MG63 (cell line): ENCODE measurements around the gene RCN2. TPM values are rescaled to one million over a fixed set of nuclear protein-coding genes. Genes with fewer than 3 reads are reported as not detected.
"Not testable (repeated sequence)": the region's sequence is repeated elsewhere in the genome, so short reads cannot be mapped to it uniquely, and the experiment has no call there.

Experiments
- DNase-seq: peaks from one replicate; pipeline ENCODE4 v3.0.0-alpha.2; 2020
- H3K27me3 ChIP-seq: fragments of 250-450 bp; sonication (Bioruptor Pico); 2 replicates; pipeline ENCODE4 v1.5.1; 2020; ENCODE audit warnings: mild to moderate bottlenecking, moderate library complexity
- H3K36me3 ChIP-seq: fragments of 250-450 bp; sonication (Bioruptor Pico); 2 replicates; pipeline ENCODE4 v1.5.1; 2020; ENCODE audit warnings: mild to moderate bottlenecking, moderate library complexity
- H3K4me3 ChIP-seq: fragments of 250-450 bp; sonication (Bioruptor Pico); 2 replicates; pipeline ENCODE4 v1.5.1; 2020; ENCODE audit warnings: mild to moderate bottlenecking, moderate library complexity
- H3K9me3 ChIP-seq: fragments of 250-450 bp; sonication (Bioruptor Pico); 2 replicates; pipeline ENCODE4 v1.5.1; 2020; ENCODE audit warnings: mild to moderate bottlenecking, moderate library complexity
- total RNA-seq: library from RNA; depleted of rRNA; stranded (reverse); fragments of >200 nt; shearing (Covaris generic); gene quantifications from 2 replicates; pipeline ENCODE4 v1.2.3, GENCODE V29; 2014; ENCODE audit warnings: low replicate concordance; rRNA removed

The RCN2 gene, protein sequence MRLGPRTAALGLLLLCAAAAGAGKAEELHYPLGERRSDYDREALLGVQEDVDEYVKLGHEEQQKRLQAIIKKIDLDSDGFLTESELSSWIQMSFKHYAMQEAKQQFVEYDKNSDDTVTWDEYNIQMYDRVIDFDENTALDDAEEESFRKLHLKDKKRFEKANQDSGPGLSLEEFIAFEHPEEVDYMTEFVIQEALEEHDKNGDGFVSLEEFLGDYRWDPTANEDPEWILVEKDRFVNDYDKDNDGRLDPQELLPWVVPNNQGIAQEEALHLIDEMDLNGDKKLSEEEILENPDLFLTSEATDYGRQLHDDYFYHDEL
- 141 and 212 TPM in 2 replicates for total RNA-seq

DNA sequence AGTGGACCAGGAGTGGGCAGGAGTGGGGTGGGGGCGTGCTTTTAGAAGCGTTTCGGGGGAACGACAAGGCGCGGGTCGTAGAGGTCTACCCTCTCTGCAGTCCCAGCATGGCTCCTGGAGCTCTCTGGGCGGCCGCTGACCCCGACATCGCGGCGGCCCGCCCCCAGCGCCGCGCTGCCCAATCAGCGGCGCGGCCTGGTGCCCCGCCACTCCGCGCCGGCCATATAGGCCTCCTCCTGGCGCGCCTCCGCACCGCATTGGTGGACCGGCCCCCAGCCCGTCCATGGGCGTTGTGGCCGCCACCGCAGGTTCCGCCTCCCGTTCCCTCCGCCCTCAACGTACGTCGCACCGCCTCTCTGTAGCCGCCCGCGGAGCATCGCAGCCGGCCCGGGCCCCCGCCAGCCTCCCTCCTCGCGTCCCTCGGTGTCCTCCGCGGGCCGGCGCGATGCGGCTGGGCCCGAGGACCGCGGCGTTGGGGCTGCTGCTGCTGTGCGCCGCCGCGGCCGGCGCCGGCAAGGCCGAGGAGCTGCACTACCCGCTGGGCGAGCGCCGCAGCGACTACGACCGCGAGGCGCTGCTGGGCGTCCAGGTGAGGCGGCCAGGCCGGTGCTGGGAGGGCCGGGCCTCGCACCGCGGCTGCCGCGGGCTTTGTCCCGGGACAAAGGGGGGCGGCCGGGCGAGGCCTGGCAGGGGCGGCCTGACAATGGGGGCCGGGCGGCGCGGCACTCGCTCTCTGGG, at the start of gene RCN2:
Gene RCN2 (plus strand): TSS at position 353 of the 738 bp plus-strand sequence. CDS start 93 bp downstream, at position 446.
- peaks cover 3% of the 10 kb centered on the region; the same call in 1 of the 2 replicates for H3K27me3 ChIP-seq
- peak within 1 kb of the TSS; percentile 68 for H3K4me3 ChIP-seq
- no peaks in the 10 kb centered on the region; the same call in 1 of the 2 replicates for H3K9me3 ChIP-seq
- H3K36me3 ChIP-seq: peaks cover 14% of the 10 kb centered on the region
- peak; percentile 97 for DNase-seq

DNA sequence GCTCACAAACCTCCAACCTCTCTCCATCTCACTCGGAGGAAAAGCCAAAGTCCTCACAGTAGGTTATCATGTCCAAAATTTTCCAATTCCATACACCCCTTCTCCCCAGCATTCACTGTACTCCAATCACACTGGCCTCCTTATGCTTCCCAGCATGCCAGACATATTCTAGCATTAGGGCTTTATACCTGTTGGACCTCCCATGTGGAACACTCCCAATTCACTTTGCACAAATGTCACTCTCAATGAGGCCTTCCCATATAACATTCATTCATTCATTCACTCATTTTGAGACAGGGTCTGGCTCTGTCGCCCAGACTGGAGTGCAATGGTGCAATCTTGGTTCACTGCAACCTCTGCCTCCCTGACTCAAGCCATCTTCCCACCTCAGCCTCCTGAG, 46.3 kb upstream of the RCN2 start:
- H3K36me3 ChIP-seq: no peaks in the 10 kb centered on the region
- DNase-seq: no peak
- no peak overlapping the region for H3K4me3 ChIP-seq
- no peaks in the 10 kb centered on the region for H3K27me3 ChIP-seq
- H3K9me3 ChIP-seq: no peaks in the 10 kb centered on the region

DNA sequence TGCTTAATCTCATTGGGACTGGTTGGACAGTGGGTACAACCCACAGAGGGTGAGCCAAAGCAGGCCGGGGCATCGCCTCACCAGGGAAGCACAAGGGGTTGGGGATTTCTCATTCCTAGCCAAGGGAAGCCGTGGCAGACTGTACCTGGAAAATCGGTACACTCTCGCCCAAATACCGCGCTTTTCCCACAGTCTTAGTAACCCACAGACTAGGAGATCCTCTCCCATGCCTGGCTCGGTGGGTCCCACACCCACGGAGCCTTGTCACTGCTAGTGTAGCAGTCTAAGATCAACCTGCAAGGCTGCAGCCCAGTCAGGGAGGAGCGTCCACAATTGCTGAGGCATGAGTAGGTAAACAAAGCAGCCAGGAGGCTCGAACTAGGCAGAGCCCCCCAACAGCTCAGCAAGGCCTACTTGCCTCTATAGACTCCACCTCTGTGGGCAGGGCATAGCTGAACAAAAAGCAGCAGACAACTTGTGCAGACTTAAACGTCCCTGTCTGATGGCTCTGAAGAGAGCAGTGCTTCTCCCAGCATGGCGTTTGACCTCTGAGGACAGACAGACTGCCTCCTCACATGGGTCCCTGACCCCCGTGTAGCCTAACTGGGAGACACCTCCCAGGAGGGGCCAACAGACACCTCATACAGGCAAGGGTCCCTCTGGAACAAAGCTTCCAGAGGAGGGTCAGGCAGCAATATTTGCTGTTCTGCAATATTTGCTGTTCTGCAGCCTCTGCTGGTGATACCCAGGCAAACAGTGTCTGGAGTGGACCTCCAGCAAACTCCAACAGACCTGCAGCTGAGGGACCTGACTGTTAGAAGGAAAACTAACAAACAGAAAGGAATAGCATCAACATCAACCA, 44.0 kb upstream of the RCN2 start:
- not testable (repeated sequence) for DNase-seq, H3K36me3 ChIP-seq, H3K9me3 ChIP-seq, H3K4me3 ChIP-seq, H3K27me3 ChIP-seq

DNA sequence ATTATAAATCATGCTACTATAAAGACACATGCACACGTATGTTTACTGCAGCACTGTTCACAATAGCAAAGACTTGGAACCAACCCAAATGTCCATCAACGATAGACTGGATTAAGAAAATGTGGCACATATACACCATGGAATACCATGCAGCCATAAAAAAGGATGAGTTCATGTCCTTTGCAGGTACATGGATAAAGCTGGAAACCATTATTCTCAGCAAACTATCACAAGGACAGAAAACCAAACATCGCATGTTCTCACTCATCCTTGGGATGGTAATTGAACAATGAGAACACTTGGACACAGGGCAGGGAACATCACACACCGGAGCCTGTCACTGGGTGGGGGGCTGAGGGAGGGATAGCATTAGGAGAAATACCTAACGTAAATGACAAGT, 38.7 kb upstream of the RCN2 start:
- H3K9me3 ChIP-seq, H3K27me3 ChIP-seq, DNase-seq, H3K36me3 ChIP-seq, H3K4me3 ChIP-seq: not testable (repeated sequence)

DNA sequence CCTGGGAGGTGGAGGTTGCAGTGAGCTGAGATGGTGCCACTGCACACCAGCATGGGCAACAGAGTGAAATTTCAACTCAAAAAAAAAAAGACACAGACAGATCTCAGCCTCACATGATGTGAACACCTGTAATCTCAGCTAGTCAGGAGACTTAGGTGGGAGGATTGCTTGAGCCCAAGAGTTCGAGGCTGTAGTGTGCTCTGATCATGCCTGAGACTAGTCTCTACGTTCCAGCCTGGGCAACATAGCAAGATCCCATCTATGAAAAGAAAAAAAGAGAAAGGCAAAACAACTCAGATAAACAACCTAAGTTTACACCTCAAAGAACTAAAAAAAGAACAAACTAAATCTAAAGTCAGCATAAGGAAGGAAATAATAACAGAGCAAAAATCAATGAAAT, 37.4 kb upstream of the RCN2 start:
- no peaks in the 10 kb centered on the region for H3K27me3 ChIP-seq
- H3K36me3 ChIP-seq: peaks cover 6% of the 10 kb centered on the region
- H3K4me3 ChIP-seq: no peak overlapping the region
- no peak for DNase-seq
- H3K9me3 ChIP-seq: 0 out of 2 replicates have a peak, but pooled peaks cover 2% of the 10 kb centered on the region

DNA sequence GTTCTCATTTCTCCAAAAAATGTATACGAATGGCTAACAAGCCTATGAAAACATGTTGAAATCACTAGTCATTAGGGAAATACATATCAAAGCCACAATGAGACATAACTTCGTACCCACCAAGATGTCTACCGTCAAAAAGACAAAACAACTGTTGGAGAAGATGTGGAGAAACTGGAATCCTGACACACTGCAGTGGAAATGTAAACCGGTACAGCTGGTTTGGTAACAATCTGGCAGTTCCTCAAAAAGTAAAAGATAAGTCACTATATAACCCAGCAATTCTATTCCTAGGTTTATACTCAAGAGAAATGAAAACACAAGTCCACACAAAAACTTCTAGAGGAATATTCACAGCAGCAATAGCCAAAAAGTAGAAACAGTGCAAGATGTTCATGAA, 33.4 kb upstream of the RCN2 start:
- Histone ChIP-seq H3K36me3 (peaks cover 6% of the 10 kb centered on the region), H3K27me3 (no peaks in the 10 kb centered on the region), H3K4me3 (no peak overlapping the region), H3K9me3 (no peaks in the 10 kb centered on the region)
- no peak for DNase-seq

DNA sequence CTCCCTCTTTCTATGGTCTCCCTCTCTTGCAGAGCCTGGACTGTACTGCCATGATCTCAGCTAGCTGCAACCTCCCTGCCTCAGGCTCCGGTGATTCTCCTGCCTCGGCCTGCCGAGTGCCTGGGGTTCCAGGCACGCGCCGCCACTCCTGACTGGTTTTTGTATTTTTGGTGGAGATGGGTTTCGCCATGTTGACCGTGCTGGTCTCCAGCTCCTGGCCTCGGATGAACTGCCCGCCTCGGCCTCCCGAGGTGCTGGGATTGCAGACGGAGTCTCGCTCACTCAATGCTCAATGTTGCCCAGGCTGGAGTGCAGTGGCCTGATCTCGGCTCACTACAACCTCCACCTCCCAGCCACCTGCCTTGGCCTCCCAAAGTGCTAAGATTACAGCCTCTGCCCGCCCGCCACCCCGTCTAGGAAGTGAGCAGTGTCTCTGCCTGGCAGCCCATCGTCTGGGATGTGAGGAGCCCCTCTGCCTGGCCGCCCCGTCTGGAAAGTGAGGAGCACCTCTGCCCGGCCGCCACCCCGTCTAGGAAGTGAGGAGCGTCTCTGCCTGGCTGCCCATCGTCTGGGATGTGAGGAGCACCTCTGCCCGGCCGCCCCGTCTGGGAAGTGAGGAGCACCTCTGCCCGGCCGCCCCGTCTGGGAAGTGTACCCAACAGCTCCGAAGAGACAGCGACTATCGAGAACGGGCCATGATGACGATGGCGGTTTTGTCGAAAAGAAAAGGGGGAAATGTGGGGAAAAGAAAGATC, 32.2 kb upstream of the RCN2 start:
- H3K4me3 ChIP-seq, H3K36me3 ChIP-seq, H3K9me3 ChIP-seq, DNase-seq, H3K27me3 ChIP-seq: not testable (repeated sequence)

DNA sequence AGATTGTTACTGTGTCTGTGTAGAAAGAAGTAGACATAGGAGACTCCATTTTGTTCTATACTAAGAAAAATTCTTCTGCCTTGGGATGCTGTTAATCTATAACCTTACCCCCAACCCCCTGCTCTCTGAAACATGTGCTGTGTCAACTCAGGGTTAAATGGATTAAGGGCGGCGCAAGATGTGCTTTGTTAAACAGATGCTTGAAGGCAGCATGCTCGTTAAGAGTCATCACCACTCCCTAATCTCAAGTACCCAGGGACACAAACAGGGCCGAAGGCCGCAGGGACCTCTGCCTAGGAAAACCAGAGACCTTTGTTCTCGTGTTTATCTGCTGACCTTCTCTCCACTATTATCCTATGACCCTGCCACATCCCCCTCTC, 31.6 kb upstream of the RCN2 start:
- H3K9me3 ChIP-seq, DNase-seq, H3K27me3 ChIP-seq, H3K36me3 ChIP-seq, H3K4me3 ChIP-seq: not testable (repeated sequence)

DNA sequence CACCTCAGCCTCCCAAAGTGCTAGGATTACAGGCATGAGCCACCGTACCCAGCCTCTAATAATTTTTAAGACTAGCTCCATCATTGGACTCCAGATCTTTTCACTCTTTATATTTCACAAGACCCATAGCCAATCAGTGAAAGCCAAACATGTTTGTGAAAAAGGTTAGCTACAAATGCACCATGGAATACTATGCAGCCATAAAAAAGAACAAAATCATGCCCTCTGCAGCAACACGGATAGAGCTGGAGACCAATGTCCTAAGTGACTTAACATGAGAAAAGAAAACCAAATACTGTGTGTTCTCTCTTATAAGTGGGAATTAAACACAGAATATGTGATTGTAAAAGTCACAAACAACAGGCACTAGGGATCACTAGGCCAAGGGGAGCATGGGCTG, 29.6 kb upstream of the RCN2 start:
- Histone ChIP-seq H3K27me3 (no peaks in the 10 kb centered on the region), H3K36me3 (no peaks in the 10 kb centered on the region)
- DNase-seq: no peak

DNA sequence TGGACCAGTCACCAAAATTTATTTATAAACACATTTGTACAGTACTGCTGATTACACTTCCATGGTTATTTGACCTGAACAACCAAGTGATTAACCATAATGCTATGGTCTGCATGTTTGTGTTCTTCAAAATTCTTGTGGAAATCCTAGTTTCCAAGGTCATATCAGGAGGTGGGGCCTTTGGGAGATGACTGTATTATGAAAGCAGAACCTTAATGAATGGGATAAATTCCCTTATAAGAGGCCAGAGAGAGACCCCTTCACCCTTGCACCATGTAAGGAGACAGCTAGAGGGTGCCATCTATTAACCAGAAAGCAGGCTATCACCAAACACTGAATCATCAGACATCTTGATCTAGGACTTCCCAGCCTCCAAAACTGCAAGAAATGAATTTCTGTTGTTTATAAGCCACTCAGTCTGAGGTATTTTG, 28.3 kb upstream of the RCN2 start:
- H3K36me3 ChIP-seq: no peaks in the 10 kb centered on the region
- H3K4me3 ChIP-seq: no peak overlapping the region
- H3K9me3 ChIP-seq: no peaks in the 10 kb centered on the region
- DNase-seq: no peak
- no peaks in the 10 kb centered on the region for H3K27me3 ChIP-seq

More for the DNA sequence above, 29.6 kb upstream of the RCN2 start:
- Histone ChIP-seq H3K9me3 (no peaks in the 10 kb centered on the region), H3K4me3 (no peak overlapping the region)

DNA sequence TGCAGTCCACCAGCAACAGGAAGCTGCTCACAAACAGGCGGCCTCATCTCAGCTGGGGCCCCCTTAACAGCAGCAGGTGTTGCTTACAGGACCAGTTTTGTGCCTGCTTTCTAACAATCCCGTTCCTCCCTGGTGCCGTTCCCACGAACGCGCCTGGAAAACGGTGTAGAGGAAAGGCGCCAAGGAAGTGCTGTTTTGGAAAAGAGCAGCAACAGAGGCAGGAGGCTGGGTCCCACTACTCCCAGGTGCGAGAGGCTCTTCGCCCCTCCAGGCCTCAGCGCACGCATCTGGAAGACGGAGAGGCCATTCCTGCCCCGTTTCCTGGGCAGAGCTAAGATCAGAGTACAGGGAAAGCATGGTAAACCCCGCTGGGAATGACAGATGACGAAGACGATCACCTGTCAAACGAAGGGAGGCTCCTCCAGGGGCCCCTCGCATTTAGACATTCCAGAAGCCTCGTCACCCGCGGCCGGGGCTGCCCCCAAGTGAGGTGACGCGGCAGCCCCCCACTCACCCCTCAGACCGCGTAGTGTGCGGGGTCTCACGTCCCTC, 27.0 kb upstream of the RCN2 start:
- DNase-seq: peak; percentile 29
- no peaks in the 10 kb centered on the region for H3K27me3 ChIP-seq
- peak overlapping the region; percentile 86 for H3K4me3 ChIP-seq
- no peaks in the 10 kb centered on the region for H3K36me3 ChIP-seq
- no peaks in the 10 kb centered on the region for H3K9me3 ChIP-seq

DNA sequence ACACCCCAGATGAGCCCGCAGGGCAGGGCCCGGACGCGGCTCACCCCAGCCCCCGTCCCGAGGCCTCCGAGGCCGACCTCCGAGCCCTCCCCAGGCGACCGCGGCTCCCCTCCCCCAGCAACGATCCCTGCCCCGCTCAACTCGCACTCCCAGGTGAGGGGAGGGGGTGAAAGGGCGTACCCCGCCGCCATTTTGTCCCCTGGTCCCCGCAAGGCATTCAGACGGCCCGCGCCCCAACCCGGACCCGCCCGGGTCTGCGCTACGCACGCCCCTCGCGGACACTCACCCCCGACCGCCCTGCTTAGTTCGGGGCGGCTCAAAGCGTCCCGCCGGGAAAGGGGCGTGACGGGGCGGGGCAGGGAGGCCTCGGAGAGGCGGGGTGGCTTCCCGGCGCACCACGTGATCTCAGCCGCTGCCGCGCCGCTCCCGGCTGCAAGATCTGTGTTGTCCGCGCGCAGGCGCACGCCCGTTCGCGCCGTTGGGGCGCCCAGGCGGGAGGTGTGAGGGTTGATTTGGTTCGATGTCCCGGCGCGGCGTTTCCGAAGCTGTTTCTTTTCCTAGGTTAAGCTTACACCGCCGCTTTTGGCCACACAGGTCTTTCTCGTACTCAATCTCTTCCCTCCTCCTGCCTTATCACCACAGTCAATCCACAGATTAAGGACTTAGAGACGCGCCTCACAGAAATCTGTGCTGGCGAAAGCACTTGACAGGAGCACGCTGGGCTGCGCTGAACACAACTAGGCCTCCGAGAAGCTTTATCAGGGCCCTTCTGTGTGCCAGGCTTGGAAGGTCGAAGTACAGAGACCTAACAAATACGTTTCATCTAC, 26.3 kb upstream of the RCN2 start, which contains the start of gene SCAPER:
Gene SCAPER (minus strand): TSS at position 328 of the 827 bp plus-strand sequence. CDS start 21,523 bp downstream, outside the sequence.
- H3K9me3 ChIP-seq: no peaks in the 10 kb centered on the region
- peak; percentile 94 for DNase-seq
- H3K27me3 ChIP-seq: no peaks in the 10 kb centered on the region
- H3K4me3 ChIP-seq: peak within 1 kb of the TSS; percentile 86
- H3K36me3 ChIP-seq: no peaks in the 10 kb centered on the region

DNA sequence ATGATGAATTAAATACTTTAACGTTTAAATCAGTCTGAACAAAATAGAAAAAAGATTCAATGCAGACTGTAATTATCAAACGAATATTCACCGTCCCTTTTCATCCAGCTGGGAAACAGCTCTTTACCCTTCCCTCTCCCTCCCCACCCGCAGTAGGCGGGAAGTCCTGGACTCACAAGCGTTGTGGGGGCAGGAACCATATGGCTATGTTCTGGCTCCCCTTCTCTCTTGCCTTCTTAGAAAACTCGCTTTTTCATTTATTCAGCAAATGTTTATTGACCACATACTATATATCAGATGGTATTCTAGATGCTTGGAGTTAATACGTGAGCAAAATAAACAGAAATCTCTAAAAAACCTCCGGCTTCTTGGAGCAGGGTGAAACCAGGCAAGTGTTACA, 25.7 kb upstream of the RCN2 start:
- Histone ChIP-seq H3K4me3 (peak overlapping the region; percentile 86), H3K27me3 (no peaks in the 10 kb centered on the region), H3K36me3 (no peaks in the 10 kb centered on the region), H3K9me3 (no peaks in the 10 kb centered on the region)
- DNase-seq: no peak

DNA sequence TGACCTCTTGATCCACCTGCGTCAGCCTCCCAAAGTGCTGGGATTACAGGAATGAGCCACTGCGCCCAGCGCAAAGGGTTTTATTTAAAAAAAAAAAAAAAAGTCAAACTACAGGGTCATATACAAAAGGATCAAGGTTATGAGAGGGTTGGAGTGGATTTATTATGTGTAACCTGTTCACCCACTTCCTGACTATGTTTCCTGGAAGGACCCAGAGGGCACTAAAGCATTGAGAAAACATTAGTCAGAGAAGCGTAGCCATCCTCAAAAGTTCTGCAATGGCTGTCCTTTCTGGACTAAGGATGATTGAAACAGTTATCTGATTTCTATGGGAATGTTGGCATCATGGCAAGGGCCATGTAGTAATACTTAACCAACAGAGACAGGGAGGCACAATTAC, 19.1 kb upstream of the RCN2 start:
- H3K36me3 ChIP-seq: no peaks in the 10 kb centered on the region
- no peak for DNase-seq

DNA sequence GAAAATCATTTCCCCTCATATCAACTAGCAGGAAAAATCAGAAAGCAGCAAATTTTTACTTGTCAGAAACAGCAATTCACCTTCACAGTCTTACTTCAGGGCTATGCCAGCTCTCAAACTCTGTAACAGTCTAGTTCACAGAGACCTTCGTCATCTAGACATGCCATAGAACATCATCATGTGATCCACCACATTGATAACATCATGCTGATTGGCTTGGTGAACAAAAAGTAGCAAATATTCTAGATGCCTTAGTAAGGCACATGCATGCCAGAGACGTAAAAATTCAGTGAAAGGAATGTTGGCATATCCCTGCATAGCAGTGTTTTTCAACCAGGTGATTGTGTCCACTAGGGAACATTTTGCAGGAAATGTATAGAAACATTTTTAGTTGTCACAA, 17.8 kb upstream of the RCN2 start:
- DNase-seq: no peak
- H3K27me3 ChIP-seq: peaks cover 34% of the 10 kb centered on the region
- no peaks in the 10 kb centered on the region for H3K36me3 ChIP-seq
- H3K4me3 ChIP-seq: no peak overlapping the region
- H3K9me3 ChIP-seq: no peaks in the 10 kb centered on the region

More for the DNA sequence above, 19.1 kb upstream of the RCN2 start:
- H3K9me3 ChIP-seq: no peaks in the 10 kb centered on the region
- peaks cover 27% of the 10 kb centered on the region for H3K27me3 ChIP-seq
- H3K4me3 ChIP-seq: no peak overlapping the region
